HEK293T (cell line): ENCODE data around the gene NALF2.

Source experiments
- CTCF ChIA-PET: fragments of 350-600 bp; formaldehyde crosslinking; extraction: SDS; loops from one replicate; lab custom pipeline; 2021; ENCODE audit warnings: antibody characterized with exemption, inconsistent platforms; lab: Yijun Ruan, JAX
- POLR2A ChIA-PET: fragments of 350-600 bp; formaldehyde crosslinking; extraction: SDS; loops from one replicate; lab custom pipeline; 2020; ENCODE audit warnings: antibody characterized with exemption, inconsistent platforms; lab: Yijun Ruan, JAX
- DNase-seq: peaks from one replicate; pipeline ENCODE4 v3.0.0; 2012; ENCODE audit warnings: mixed read lengths; ENCODE audit errors: extremely low spot score
- ARNT ChIP-seq: fragments of 450-650 bp; IDR thresholded peaks from 2 replicates; pipeline ENCODE4 v1.6.1; 2017; ENCODE audit warnings: mild to moderate bottlenecking
- BHLHE40 ChIP-seq: fragments of 450-650 bp; IDR thresholded peaks from 2 replicates; pipeline ENCODE4 v1.6.1; 2016; ENCODE audit warnings: mild to moderate bottlenecking, moderate library complexity, borderline replicate concordance
- CTBP1 ChIP-seq: fragments of 450-650 bp; IDR thresholded peaks from 2 replicates; pipeline ENCODE4 v1.6.1; 2016; ENCODE audit warnings: borderline replicate concordance
- ELF4 ChIP-seq: fragments of 450-650 bp; IDR thresholded peaks from 2 replicates; pipeline ENCODE4 v1.6.1; 2017; ENCODE audit warnings: antibody characterized with exemption
- FOXA1 ChIP-seq: fragments of 450-650 bp; IDR thresholded peaks from 2 replicates; pipeline ENCODE4 v1.6.1; 2016; ENCODE audit warnings: mild to moderate bottlenecking
- FOXK2 ChIP-seq: fragments of 450-650 bp; IDR thresholded peaks from 2 replicates; pipeline ENCODE4 v1.6.1; 2016; ENCODE audit warnings: mild to moderate bottlenecking
- FOXM1 ChIP-seq: fragments of 450-650 bp; IDR thresholded peaks from 2 replicates; pipeline ENCODE4 v1.6.1; 2017; ENCODE audit warnings: mild to moderate bottlenecking, borderline replicate concordance
- HDGF ChIP-seq: fragments of 450-650 bp; IDR thresholded peaks from 2 replicates; pipeline ENCODE4 v1.6.1; 2017; ENCODE audit warnings: antibody characterized with exemption, borderline replicate concordance
- L3MBTL2 ChIP-seq: fragments of 450-650 bp; conservative IDR thresholded peaks from 2 replicates; pipeline ENCODE4 v1.6.1; 2016; ENCODE audit warnings: mild to moderate bottlenecking
- LEF1 ChIP-seq: fragments of 450-650 bp; IDR thresholded peaks from 2 replicates; pipeline ENCODE4 v1.6.1; 2017; ENCODE audit warnings: mild to moderate bottlenecking, borderline replicate concordance
- NFRKB ChIP-seq: fragments of 450-650 bp; IDR thresholded peaks from 2 replicates; pipeline ENCODE4 v1.6.1; 2016; ENCODE audit warnings: mild to moderate bottlenecking, moderate library complexity
- PKNOX1 ChIP-seq: fragments of 450-650 bp; IDR thresholded peaks from 2 replicates; pipeline ENCODE4 v1.6.1; 2016
- SP1 ChIP-seq: fragments of 450-650 bp; IDR thresholded peaks from 2 replicates; pipeline ENCODE4 v1.6.1; 2017
- SUZ12 ChIP-seq: fragments of 450-650 bp; IDR thresholded peaks from 2 replicates; pipeline ENCODE4 v1.6.1; 2016; ENCODE audit warnings: mild to moderate bottlenecking
- TARDBP ChIP-seq: fragments of 450-650 bp; IDR thresholded peaks from 2 replicates; pipeline ENCODE4 v1.6.1; 2016
- ZNF384 ChIP-seq: fragments of 450-650 bp; IDR thresholded peaks from 2 replicates; pipeline ENCODE4 v1.6.1; 2016

NALF2 gene

GRCh38 chrX:69493766-69494165 is 10.4 kb upstream of the NALF2 start:
- DNase-seq = no peak
- POLR2A ChIA-PET = no interaction called here
- TF ChIP-seq HDGF = no peak
- no peak for TF ChIP-seq BHLHE40
- no peak for TF ChIP-seq LEF1
- no peak for TF ChIP-seq NFRKB
- TF ChIP-seq ELF4 = no peak
- no peak for TF ChIP-seq CTBP1
- TF ChIP-seq SP1 = no peak
- TF ChIP-seq FOXA1 = no peak
- no peak for TF ChIP-seq ZNF384
- TF ChIP-seq SUZ12 = no peak
- TF ChIP-seq FOXK2 = no peak
- no peak for TF ChIP-seq ARNT
- TF ChIP-seq L3MBTL2 = no peak
- no peak for TF ChIP-seq FOXM1
- TF ChIP-seq TARDBP = no peak
- CTCF ChIA-PET = interaction anchor here (0.5 to 1.2 kb wide), 2 partner anchors 537 to 539 kb away, joined by 4 to 5 read pairs; no protein-coding TSS in a partner anchor

DNA sequence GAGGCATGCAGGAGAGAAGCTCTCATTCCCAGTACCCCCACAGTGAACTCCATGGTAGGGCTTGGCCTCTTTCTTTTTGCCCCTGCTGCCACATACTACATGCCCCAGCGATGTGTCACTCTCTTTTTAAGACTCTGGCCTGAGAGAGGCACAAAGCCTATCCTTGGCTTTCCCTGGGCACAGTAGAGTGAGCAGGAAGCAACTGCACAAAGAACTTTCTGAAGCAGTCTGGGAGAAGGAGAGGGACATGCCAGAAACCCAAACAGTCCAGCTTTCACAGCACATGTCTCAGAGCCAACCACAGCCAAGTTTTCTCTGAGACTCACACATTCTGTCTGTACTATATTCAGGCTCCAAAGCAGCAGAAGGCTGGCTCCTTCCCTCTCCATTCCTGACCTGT is 7.9 kb upstream of the NALF2 start:
- POLR2A ChIA-PET = no interaction called here
- DNase-seq = no peak
- CTCF ChIA-PET = interaction anchor here (1.0 to 2.0 kb wide), 2 partner anchors 122 to 535 kb away, joined by 3 to 6 read pairs; no protein-coding TSS in a partner anchor
- no peak for TF ChIP-seq PKNOX1

- CTCF ChIA-PET = interaction anchor here (0.7 to 1.3 kb wide), 2 partner anchors 77 to 117 kb away, joined by 3 read pairs; no protein-coding TSS in a partner anchor
- DNase-seq = peak; percentile 56
- POLR2A ChIA-PET = no interaction called here
- TF ChIP-seq HDGF = no peak
- TF ChIP-seq PKNOX1 = peak; percentile 98
- no peak for TF ChIP-seq LEF1
Observed at GRCh38 chrX:69501429-69501828, 2.7 kb upstream of the NALF2 start.

GRCh38 chrX:69503228-69503781 is 821 bp upstream of the NALF2 start:
- ChIA-PET CTCF (interaction anchor here (0.5 to 0.9 kb wide), 4 partner anchors 13 to 1733 kb away, joined by 3 to 5 read pairs (median 4); no protein-coding TSS in a partner anchor), POLR2A (interaction anchor here (0.5 to 1.6 kb wide), 3 partner anchors 8 to 630 kb away, joined by 3 to 4 read pairs (median 4); partner anchors contain the start of gene IGBP1)
- TF ChIP-seq TARDBP (no peak), SUZ12 (no peak), ZNF384 (no peak), FOXM1 (no peak), L3MBTL2 (peak; percentile 81), HDGF (no peak), CTBP1 (no peak), SP1 (no peak)
- DNase-seq = peak; percentile 64

GRCh38 chrX:69504626-69505612 is 793 bp downstream of the NALF2 start:
- ChIA-PET POLR2A (interaction anchor here (0.9 kb wide), 1 partner anchor 12 kb away, joined by 3 read pairs; no protein-coding TSS in a partner anchor), CTCF (no interaction called here)
- DNase-seq = peak; percentile 21
- no peak for TF ChIP-seq ARNT
- no peak for TF ChIP-seq L3MBTL2
- TF ChIP-seq CTBP1 = no peak

DNA sequence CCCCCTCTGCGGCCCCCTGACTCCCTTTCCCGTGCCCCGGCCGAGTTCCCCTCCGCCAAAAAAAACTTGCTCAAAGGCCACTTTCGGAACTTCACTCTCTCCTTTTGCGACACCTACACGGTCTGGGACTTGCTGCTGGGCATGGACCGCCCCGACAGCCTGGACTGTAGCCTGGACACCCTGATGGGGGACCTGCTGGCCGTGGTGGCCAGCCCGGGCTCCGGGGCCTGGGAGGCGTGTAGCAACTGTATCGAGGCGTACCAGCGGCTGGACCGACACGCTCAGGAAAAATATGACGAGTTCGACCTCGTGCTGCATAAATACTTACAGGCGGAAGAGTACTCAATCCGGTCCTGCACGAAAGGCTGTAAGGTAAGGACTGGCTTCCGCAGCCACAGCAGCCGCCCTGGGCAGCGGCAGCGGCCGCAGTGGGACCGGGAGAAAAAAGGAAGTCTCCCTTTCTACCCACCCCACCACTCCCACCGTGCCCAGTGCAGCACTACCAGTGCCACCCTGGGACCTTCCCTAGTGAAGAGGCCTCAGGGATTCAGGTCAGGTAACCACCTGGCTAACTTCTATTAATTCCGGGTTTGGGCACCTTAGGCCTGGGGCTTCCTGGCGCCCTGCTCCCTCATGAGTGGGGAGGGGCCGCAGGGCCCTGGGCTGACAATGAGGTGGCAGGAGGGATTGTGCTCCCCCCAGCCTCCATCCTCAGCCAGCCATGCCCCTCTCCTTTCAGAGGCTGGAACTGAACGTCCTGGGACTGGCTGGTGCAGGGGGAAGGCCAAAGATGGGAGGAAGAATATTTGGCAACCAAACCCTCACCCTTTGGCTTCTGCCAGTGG is 1.9 kb downstream of the NALF2 start:
- no peak for DNase-seq
- CTCF ChIA-PET = no interaction called here
- POLR2A ChIA-PET = no interaction called here
- TF ChIP-seq L3MBTL2 (no peak), PKNOX1 (no peak), LEF1 (no peak), SP1 (no peak)
